Liver (tissue), 3 donors: ENCODE measurements around the gene CYB561.

Experiments used
- EGR1 ChIP-seq, 2 donors: IDR thresholded peaks; 2 replicates each; pipeline ENCODE4 v1.6.1; 2016 to 2018; ENCODE audit warnings: antibody characterized with exemption in 2 of 2, low read depth in 2 of 2
- FOXA1 ChIP-seq: IDR thresholded peaks from 2 replicates; pipeline ENCODE4 v1.6.1; 2016; ENCODE audit warnings: antibody characterized with exemption
- GABPA ChIP-seq, 2 donors: IDR thresholded peaks in 1 of 2; conservative IDR thresholded peaks in 1 of 2; 2 replicates each; pipeline ENCODE4 v1.6.1; 2016; ENCODE audit warnings: antibody characterized with exemption in 2 of 2, mild to moderate bottlenecking in 1 of 2, moderate library complexity in 1 of 2
- HNF4A ChIP-seq, 2 donors: conservative IDR thresholded peaks; 2 replicates each; pipeline ENCODE4 v1.6.1; 2016; ENCODE audit warnings: antibody characterized with exemption in 2 of 2, mild to moderate bottlenecking in 2 of 2
- JUND ChIP-seq, 2 donors: IDR thresholded peaks; 2 replicates each; pipeline ENCODE4 v1.6.1; 2016; ENCODE audit warnings: antibody characterized with exemption in 2 of 2
- RAD21 ChIP-seq, 2 donors: IDR thresholded peaks; 2 replicates each; pipeline ENCODE4 v1.6.1; 2016; ENCODE audit warnings: antibody characterized with exemption in 2 of 2, mild to moderate bottlenecking in 2 of 2
- SP1 ChIP-seq: IDR thresholded peaks from 2 replicates; pipeline ENCODE4 v1.6.1; 2018; ENCODE audit warnings: antibody characterized with exemption, mild to moderate bottlenecking
- TAF1 ChIP-seq: conservative IDR thresholded peaks from 2 replicates; pipeline ENCODE4 v1.6.1; 2016; ENCODE audit warnings: antibody characterized with exemption, mild to moderate bottlenecking
- YY1 ChIP-seq: IDR thresholded peaks from 2 replicates; pipeline ENCODE4 v1.6.1; 2016; ENCODE audit warnings: antibody characterized with exemption, mild to moderate bottlenecking
- TF ChIP-seq, protein P1 (sequence below): fragments of 150-350 bp; IDR thresholded peaks from 2 replicates; pipeline ENCODE4 v1.5.1; 2017; ENCODE audit warnings: improper control_type of control experiment, low read depth, low read length; ENCODE audit not compliant: missing input control
- TF ChIP-seq, protein P2 (sequence below): IDR thresholded peaks from 2 replicates; pipeline ENCODE4 v1.6.1; 2016; ENCODE audit warnings: antibody characterized with exemption
- TF ChIP-seq, protein P3 (sequence below): IDR thresholded peaks from 2 replicates; pipeline ENCODE4 v1.6.1; 2016; ENCODE audit warnings: antibody characterized with exemption, mild to moderate bottlenecking
- TF ChIP-seq, protein P4 (sequence below): IDR thresholded peaks from 2 replicates; pipeline ENCODE4 v1.6.1; 2016; ENCODE audit warnings: antibody characterized with exemption
- TF ChIP-seq, protein P5 (sequence below): IDR thresholded peaks from 2 replicates; pipeline ENCODE4 v1.6.1; 2016; ENCODE audit warnings: antibody characterized with exemption
- donor health status: healthy.
- donor health status: healthy.

DNA sequence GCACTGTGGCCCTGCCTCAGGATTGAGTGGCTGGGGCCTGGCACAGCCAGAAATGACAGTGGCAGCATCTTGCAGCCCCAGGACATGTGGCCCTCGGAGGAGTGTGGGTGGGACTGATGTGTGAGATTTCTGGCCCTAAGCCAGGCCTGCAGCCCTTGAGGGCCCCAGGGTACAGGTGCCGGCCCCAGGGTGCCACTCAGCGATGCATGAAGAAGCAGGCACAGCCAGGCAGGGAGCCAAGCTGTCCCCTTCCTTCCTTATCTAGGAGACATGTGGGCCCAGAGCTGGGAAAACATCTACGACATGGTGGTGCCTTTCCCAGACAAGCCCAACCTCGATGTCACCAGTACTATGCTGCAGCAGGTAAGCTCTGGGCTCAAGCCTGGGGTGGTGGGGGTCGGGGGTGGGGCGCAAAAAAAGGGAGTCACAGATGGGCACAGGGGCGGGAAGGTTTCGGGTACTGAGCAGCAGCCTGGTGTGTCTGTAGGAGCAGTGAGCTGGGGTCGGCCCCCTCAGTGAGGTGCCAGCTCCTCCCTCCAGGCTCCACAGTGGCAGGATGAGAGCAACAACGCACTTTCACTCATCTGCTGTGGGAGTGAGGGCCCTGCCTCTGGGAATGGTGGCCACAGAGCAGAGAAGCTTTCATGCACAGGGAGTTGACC lies 34.9 kb upstream of the CYB561 start:
- TF ChIP-seq, protein P1, sequence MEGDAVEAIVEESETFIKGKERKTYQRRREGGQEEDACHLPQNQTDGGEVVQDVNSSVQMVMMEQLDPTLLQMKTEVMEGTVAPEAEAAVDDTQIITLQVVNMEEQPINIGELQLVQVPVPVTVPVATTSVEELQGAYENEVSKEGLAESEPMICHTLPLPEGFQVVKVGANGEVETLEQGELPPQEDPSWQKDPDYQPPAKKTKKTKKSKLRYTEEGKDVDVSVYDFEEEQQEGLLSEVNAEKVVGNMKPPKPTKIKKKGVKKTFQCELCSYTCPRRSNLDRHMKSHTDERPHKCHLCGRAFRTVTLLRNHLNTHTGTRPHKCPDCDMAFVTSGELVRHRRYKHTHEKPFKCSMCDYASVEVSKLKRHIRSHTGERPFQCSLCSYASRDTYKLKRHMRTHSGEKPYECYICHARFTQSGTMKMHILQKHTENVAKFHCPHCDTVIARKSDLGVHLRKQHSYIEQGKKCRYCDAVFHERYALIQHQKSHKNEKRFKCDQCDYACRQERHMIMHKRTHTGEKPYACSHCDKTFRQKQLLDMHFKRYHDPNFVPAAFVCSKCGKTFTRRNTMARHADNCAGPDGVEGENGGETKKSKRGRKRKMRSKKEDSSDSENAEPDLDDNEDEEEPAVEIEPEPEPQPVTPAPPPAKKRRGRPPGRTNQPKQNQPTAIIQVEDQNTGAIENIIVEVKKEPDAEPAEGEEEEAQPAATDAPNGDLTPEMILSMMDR, result no peak
- TF ChIP-seq YY1 (no peak), JUND (IDR thresholded peaks at IDR 0.05) (no peak), RAD21 (IDR thresholded peaks at IDR 0.05) (no peak), GABPA (IDR thresholded peaks at IDR 0.05 in 1 of 2, conservative IDR thresholded peaks at IDR 0.05 in 1 of 2) (no peak), SP1 (no peak), TAF1 (no peak), FOXA1 (no peak), HNF4A (conservative IDR thresholded peaks at IDR 0.05) (no peak), EGR1 (IDR thresholded peaks at IDR 0.05; ENCODE audit: low read depth in 2 of 2) (no peak)
- TF ChIP-seq, protein P2, sequence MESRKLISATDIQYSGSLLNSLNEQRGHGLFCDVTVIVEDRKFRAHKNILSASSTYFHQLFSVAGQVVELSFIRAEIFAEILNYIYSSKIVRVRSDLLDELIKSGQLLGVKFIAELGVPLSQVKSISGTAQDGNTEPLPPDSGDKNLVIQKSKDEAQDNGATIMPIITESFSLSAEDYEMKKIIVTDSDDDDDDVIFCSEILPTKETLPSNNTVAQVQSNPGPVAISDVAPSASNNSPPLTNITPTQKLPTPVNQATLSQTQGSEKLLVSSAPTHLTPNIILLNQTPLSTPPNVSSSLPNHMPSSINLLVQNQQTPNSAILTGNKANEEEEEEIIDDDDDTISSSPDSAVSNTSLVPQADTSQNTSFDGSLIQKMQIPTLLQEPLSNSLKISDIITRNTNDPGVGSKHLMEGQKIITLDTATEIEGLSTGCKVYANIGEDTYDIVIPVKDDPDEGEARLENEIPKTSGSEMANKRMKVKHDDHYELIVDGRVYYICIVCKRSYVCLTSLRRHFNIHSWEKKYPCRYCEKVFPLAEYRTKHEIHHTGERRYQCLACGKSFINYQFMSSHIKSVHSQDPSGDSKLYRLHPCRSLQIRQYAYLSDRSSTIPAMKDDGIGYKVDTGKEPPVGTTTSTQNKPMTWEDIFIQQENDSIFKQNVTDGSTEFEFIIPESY, result no peak
- TF ChIP-seq, protein P3, sequence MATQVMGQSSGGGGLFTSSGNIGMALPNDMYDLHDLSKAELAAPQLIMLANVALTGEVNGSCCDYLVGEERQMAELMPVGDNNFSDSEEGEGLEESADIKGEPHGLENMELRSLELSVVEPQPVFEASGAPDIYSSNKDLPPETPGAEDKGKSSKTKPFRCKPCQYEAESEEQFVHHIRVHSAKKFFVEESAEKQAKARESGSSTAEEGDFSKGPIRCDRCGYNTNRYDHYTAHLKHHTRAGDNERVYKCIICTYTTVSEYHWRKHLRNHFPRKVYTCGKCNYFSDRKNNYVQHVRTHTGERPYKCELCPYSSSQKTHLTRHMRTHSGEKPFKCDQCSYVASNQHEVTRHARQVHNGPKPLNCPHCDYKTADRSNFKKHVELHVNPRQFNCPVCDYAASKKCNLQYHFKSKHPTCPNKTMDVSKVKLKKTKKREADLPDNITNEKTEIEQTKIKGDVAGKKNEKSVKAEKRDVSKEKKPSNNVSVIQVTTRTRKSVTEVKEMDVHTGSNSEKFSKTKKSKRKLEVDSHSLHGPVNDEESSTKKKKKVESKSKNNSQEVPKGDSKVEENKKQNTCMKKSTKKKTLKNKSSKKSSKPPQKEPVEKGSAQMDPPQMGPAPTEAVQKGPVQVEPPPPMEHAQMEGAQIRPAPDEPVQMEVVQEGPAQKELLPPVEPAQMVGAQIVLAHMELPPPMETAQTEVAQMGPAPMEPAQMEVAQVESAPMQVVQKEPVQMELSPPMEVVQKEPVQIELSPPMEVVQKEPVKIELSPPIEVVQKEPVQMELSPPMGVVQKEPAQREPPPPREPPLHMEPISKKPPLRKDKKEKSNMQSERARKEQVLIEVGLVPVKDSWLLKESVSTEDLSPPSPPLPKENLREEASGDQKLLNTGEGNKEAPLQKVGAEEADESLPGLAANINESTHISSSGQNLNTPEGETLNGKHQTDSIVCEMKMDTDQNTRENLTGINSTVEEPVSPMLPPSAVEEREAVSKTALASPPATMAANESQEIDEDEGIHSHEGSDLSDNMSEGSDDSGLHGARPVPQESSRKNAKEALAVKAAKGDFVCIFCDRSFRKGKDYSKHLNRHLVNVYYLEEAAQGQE, result no peak
- TF ChIP-seq, protein P4, sequence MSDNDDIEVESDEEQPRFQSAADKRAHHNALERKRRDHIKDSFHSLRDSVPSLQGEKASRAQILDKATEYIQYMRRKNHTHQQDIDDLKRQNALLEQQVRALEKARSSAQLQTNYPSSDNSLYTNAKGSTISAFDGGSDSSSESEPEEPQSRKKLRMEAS, result no peak
- TF ChIP-seq, protein P5, sequence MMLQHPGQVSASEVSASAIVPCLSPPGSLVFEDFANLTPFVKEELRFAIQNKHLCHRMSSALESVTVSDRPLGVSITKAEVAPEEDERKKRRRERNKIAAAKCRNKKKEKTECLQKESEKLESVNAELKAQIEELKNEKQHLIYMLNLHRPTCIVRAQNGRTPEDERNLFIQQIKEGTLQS, result no peak
